Measurements from ENCODE around the gene E2F1. TPM values are rescaled to one million over a fixed set of nuclear protein-coding genes. Genes with fewer than 3 reads are reported as not detected.

The E2F1 gene
- total and polyA plus RNA-seq, 2 donors (not counting 1 experiment from before 2014, with no cell fraction given), result 2.4 to 2.7 TPM

DNA sequence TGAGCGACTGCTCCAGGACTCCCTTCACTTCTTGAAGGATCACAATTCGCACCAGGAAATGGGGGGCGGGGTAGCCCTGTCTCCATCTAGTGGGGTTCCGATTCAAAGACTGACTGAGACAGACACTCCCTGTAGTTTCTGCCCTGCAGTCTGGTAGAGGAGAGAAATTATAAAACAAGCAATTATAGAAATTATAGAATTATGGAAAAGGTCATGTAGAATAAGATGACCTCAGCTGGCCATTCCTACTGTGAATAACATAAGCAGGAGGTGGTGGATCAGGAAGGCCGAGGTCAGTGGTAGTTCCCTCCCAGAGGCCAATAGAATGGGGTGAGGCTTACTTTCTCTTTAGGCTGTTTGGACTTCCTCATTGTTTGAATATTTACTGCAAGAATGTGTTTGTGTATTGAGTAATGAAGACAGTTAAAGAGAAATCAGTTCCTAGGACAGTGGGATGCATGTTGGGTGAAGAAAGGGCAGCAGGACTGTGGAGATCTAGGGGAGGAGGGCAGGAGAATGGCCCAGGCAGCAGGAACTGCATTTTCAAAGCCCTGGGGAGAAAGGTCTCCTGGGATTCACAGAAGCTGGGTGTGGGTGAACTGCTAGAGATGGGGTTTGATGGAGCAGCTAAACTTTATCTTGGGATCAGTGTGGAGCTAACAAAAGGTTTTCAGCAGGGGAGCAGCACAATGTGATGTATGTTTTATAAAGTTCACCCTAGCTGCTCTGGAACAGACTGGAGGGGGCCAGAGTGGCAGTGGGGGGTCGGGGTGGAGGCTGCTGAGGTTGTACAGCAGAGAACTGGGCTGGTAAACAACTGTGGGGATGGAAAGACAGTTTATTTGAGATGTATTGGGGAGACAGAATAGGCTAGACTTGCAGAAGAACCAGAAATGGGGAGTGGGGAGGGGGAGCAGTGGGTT lies 47.7 kb upstream of the E2F1 start:
- Histone ChIP-seq H3K9me3 (ENCODE audit: control extremely low read depth in 1 of 3, control insufficient read depth in 2 of 3, insufficient read depth in 1 of 3, low read length in 2 of 3) (peaks cover 1 to 30% (median 15%) of the 10 kb centered on the region in 3 donors), H3K36me3 (replicated peaks in 1 of 2; ENCODE audit: control extremely low read depth in 1 of 2, control insufficient read depth in 1 of 2, extremely low read depth in 1 of 2, insufficient read depth in 2 of 2, low read length in 1 of 2) (no peaks in the 10 kb centered on the region), H2AFZ (ENCODE audit: insufficient read depth, low read depth, low read length, poor library complexity, severe bottlenecking) (peak overlapping the region; percentile 35), H3K79me2 (ENCODE audit: control insufficient read depth, insufficient read depth, low read length) (peaks cover 4% of the 10 kb centered on the region), H3K27me3 (replicated peaks in 1 of 4; ENCODE audit: control extremely low read depth in 1 of 4, control insufficient read depth in 3 of 4, insufficient read depth in 4 of 4, low read length in 3 of 4) (no peaks in the 10 kb centered on the region), H3K4me1 (ENCODE audit: control insufficient read depth in 2 of 2, insufficient read depth in 2 of 2, low read length in 2 of 2) (peaks cover 20 to 29% of the 10 kb centered on the region in 2 donors), H3K4me3 (ENCODE audit: control extremely low read depth in 1 of 5, extremely low read depth in 1 of 5, insufficient read depth in 1 of 5, low read depth in 2 of 5, low read length in 4 of 5) (peak overlapping the region in 2 of 5 experiments; percentile 22 to 25), H3K4me2 (replicated peaks; ENCODE audit: low read depth, low read length, poor library complexity, severe bottlenecking) (peak overlapping the region; percentile 97), H3K27ac (ENCODE audit: low read length in 2 of 2) (peak overlapping the region; percentile 74 to 77), H3K9ac (ENCODE audit: low read length) (peak overlapping the region; percentile 24), H4K20me1 (ENCODE audit: control insufficient read depth, insufficient read depth, low read length, poor library complexity, severe bottlenecking) (no peaks in the 10 kb centered on the region)
- TF ChIP-seq, protein P1, sequence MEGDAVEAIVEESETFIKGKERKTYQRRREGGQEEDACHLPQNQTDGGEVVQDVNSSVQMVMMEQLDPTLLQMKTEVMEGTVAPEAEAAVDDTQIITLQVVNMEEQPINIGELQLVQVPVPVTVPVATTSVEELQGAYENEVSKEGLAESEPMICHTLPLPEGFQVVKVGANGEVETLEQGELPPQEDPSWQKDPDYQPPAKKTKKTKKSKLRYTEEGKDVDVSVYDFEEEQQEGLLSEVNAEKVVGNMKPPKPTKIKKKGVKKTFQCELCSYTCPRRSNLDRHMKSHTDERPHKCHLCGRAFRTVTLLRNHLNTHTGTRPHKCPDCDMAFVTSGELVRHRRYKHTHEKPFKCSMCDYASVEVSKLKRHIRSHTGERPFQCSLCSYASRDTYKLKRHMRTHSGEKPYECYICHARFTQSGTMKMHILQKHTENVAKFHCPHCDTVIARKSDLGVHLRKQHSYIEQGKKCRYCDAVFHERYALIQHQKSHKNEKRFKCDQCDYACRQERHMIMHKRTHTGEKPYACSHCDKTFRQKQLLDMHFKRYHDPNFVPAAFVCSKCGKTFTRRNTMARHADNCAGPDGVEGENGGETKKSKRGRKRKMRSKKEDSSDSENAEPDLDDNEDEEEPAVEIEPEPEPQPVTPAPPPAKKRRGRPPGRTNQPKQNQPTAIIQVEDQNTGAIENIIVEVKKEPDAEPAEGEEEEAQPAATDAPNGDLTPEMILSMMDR (IDR thresholded peaks at IDR 0.05), result no peak
- TF ChIP-seq EZH2 (IDR thresholded peaks at IDR 0.05; ENCODE audit: borderline replicate concordance, insufficient read depth, low read depth, low read length, poor library complexity, severe bottlenecking), result no peak
- Mint-ChIP-seq H3K27me3 (no peaks in the 10 kb centered on the region), H3K27ac (peak overlapping the region; percentile 88), H3K9me3 (ENCODE audit: insufficient read depth) (peaks cover 5% of the 10 kb centered on the region), H3K4me3 (peak overlapping the region; percentile 98), H3K4me1 (peaks cover 24% of the 10 kb centered on the region)
- intact Hi-C loops (cut with micrococcal nuclease), result loop anchor here (1.0 to 2.0 kb wide), 3 partner anchors 14 to 245 kb away; partner anchors contain the start of gene PXMP4
- ATAC-seq (ENCODE audit: low read depth) (no peak), DNase-seq (peak; percentile 67)
- CTCF ChIA-PET, result interaction anchor here (0.6 to 2.7 kb wide), 9 partner anchors 21 to 336 kb away, joined by 3 to 21 read pairs (median 5); partner anchors contain the start of gene CHMP4B
- 36% methylated on average over 2 of the region's 6 CpGs for WGBS (ENCODE audit: insufficient coverage)
- POLR2A ChIA-PET, result interaction anchor here (0.6 to 3.5 kb wide), 9 partner anchors 14 to 291 kb away, joined by 3 to 31 read pairs (median 10); partner anchors contain the start of genes CHMP4B, PXMP4, RALY and SNTA1

Measured in B cell (primary cell).